Measurements from ENCODE around the gene FAM83E. TPM values are rescaled to one million over a fixed set of nuclear protein-coding genes. Genes with fewer than 3 reads are reported as not detected.

FAM83E gene
- total RNA-seq, 1 donor from 2014 or later: not detected

DNA sequence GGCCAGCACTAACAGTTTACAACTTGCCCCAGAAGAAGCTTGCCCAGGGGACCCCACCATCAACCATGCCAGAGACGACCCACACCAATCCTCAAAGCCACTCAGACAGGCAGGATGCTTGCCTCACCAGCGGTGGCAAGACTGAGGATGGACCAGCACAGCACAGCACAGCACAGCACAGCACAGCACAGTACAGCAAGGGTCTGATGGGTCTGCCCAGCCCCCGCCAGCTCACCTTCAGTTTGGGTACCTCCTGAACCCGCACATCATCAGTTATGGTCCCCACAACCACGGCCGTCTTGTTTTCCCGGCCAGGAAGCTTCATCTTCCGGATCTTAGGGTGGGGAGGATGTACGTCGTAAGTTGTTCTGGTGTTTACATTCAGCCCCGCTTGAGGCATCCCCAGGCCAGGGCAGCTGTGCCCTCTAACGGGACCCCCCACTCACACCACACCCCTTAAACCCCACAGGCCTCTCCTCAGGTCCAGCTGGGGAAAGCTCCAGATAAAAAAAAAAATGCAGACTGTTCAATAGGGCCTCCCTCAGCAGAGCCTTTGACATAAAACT lies 1.7 kb upstream of the FAM83E start:
- intact Hi-C loops (cut with DNase I): no loop called here
- no peak for DNase-seq (ENCODE audit: low spot score)

GRCh38 chr19:48616041-48616436 lies 1.2 kb upstream of the FAM83E start:
- intact Hi-C loops (cut with DNase I): no loop called here

GRCh38 chr19:48615231-48616040 lies 560 bp upstream of the FAM83E start:
- intact Hi-C loops (cut with DNase I): no loop called here
- DNase-seq (ENCODE audit: low spot score): no peak

More at GRCh38 chr19:48616041-48616436, 1.2 kb upstream of the FAM83E start:
- DNase-seq (ENCODE audit: low spot score): no peak

DNA sequence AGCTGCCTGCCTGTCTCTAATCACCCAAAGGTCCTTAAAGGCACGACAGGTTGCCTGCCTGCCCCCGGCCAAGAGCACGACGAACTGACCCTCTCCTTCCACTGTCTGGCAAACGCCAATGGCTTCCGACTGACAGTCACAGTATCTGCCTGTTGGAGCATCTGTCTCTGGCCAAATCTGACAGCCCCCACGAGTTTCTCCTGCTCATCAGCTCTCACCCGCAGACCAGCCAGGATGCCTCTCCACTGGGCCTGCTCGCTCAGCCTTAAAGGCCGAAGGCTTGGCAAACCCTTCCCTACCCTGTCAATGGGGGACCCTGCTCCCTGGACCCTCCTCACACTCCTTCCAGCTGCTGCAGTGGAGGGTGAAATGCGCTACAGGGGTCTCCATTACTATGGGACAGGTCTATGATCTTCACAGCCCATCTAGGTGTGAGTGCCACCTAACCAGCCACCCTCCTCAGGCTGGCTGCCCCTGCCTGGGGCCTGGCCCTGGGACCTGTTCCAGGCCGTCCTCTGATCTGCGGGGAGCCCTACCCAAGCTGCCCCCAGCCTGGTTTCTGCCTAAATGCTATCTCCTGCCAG lies 932 bp downstream of the FAM83E start:
- intact Hi-C loops (cut with DNase I): no loop called here
- DNase-seq (ENCODE audit: low spot score): no peak

- no peak for DNase-seq (ENCODE audit: low spot score)
- intact Hi-C loops (cut with DNase I): no loop called here
These were observed 1.6 kb downstream of the FAM83E start for GRCh38 chr19:48613024-48613851.

- intact Hi-C loops (cut with DNase I): no loop called here
- DNase-seq (ENCODE audit: low spot score): no peak
These were observed 3.0 kb downstream of the FAM83E start for GRCh38 chr19:48611872-48612271.

DNA sequence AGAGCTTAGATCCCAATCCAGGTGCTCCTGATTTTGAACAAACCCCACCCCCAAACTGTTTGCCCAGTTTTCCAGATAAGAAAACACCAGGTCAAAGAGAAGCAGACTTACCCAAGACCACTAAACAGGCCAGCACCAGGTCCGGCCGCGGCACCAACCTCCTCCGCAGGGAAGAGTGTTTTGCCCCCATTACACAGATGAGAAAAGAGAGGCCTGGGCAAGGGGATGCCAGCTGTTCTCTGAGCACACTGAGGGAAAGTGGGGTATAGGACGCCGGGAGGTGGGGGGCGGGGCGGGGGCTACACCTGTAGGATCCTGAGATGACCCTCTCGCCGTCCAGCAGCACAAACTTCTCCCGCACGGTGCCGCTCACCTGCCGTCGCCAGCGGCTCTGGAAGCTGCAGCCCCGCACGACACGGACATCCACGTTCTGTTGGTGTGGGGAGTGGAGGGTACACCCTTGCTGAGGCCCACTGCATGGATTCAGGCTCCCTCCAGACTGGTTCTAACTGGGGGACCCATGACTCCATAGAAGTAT lies 5.2 kb downstream of the FAM83E start:
- DNase-seq (ENCODE audit: low spot score): no peak
- intact Hi-C loops (cut with DNase I): no loop called here

GRCh38 chr19:48608798-48609263 lies 6.0 kb downstream of the FAM83E start:
- intact Hi-C loops (cut with DNase I): no loop called here
- no peak for DNase-seq (ENCODE audit: low spot score)

GRCh38 chr19:48607359-48607755 lies 7.5 kb downstream of the FAM83E start:
- DNase-seq (ENCODE audit: low spot score): no peak
- intact Hi-C loops (cut with DNase I): no loop called here

DNA sequence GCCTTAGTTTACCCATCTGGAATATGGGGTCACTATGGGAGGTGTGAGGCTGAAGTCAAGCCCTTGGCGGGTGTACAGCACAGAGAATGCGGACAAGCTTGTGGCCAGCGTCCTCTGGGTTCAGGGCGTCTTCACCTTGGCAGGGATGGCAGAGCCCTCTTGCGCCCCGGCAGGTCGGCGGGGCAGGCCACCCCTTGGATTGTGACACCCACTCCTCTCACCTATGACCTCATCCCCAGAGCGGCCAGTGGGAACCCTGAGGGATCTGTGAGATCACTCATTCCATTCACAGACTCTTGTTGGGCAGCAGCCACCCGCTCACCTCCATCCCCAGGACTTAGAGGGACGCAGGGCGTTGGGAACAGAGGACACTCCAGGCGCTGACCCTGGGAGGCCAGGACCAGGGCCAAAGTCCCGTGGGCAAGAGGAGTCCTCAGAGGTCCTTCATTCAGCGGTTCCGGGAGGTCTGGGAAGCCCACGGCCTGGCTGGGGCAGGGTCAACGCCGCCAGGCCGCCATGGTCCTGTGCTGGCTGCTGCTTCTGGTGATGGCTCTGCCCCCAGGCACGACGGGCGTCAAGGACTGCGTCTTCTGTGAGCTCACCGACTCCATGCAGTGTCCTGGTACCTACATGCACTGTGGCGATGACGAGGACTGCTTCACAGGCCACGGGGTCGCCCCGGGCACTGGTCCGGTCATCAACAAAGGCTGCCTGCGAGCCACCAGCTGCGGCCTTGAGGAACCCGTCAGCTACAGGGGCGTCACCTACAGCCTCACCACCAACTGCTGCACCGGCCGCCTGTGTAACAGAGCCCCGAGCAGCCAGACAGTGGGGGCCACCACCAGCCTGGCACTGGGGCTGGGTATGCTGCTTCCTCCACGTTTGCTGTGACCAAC lies 8.2 kb downstream of the FAM83E start, which contains the start of gene SPACA4:
SPACA4 (plus strand) TSS at position 280 of the 896 bp plus-strand sequence; CDS start at position 517, 237 bp downstream.
- intact Hi-C loops (cut with DNase I): no loop called here
- no peak for DNase-seq (ENCODE audit: low spot score)

- intact Hi-C loops (cut with DNase I): no loop called here
- no peak for DNase-seq (ENCODE audit: low spot score)
These were observed 11.0 kb downstream of the FAM83E start for GRCh38 chr19:48603850-48604249.

DNA sequence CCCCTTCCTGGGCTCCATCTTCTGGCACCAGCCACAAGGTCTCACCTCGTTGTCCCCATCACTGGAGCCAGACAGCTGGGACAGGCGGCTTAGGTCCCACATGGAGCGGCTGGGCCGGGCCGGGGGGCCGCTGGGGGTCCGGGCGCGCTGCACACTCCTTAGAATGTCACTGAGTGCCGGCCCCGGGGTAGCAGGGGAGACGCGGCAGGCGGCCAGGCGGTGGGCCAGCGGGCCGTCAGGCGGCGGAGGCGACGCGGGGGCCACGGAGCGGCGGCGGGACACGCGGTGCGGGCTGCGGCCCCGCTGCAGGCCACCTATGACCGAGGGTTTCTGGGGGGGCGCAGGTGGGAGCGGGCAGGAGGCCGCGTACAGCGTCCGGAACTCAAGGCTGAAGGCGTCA lies 11.4 kb downstream of the FAM83E start:
- intact Hi-C loops (cut with DNase I): no loop called here
- DNase-seq (ENCODE audit: low spot score): no peak

DNA sequence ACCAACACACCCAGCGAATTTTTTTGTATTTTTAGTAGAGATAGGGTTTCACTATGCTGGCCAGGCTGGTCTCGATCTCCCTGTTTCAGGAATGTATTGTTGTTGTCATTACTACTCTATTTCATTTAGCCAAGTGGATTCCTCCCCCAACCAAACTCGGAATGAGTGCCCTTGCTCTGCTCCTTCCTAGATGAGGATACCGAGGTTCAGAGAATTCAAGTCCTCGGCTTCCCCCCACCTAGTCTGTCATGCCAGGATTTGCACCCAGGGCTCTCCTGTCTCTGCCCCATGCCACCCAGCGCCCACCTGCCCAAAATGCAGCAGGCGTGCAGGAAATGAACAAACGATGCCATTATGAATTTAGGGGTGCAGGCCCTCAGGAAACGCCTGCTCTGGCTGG lies 11.9 kb downstream of the FAM83E start:
- intact Hi-C loops (cut with DNase I): no loop called here
- no peak for DNase-seq (ENCODE audit: low spot score)

DNA sequence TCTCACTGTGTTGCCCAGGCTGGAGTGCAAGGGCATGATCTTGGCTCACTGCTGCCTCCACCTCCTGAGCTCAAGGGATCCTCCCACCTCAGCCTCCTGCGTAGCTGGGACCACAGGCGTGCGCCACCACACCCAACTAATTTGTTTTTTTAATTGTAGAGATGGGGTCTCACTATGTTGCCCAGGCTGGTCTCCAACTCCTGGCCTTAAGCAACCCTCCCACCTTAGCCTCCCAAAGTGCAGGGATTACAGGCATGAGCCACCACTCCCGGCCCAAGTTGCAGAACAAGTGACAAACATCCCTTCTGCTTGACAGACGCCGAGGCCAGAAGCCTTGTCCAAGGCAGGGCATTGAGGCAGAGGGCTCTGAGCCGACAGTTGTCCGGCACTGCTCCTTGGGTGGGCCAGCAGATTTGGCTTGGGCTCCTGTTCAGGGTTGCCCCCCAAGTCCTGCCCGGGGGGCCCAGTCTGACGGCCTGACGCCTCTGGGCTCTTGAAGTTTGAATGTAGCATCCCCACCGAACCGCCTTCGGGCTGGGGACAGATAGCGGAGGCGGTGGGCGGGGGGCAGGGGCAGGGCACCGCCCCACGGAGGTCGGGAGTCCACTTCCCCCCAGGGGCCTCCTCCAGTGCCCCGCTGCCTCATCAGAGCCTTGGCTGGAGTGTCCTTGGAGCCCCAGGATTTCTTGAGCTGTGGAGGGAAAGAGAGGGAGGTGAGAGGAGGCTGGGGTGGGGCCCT lies 14.0 kb downstream of the FAM83E start:
- intact Hi-C loops (cut with DNase I): no loop called here
- no peak for DNase-seq (ENCODE audit: low spot score)

DNA sequence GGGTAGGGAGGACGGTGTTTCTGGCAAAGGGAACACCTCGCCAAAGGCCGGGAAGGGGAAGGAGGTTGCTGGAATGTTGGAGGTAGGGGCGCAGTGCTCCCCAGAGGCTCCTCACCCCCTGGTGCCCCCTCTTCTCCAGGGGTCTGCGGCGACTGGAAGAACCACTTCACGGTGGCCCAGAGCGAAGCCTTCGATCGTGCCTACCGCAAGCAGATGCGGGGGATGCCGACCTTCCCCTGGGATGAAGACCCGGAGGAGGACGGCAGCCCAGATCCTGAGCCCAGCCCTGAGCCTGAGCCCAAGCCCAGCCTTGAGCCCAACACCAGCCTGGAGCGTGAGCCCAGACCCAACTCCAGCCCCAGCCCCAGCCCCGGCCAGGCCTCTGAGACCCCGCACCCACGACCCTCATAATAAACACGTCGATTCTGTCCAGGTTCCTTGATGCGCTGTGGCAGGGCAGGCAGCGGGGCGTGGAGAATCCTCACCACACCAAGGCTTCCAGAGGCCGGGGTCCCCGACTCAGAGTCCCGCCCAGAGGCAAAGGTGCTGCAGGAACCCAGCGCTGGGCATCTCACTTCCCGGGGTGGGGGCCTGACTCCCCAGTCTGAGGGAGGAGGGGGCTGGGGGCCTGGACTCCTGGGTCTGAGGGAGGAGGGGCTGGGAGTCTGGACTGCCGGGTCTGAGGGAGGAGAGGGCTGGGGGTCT lies 15.7 kb downstream of the FAM83E start:
- intact Hi-C loops (cut with DNase I): no loop called here
- no peak for DNase-seq (ENCODE audit: low spot score)

DNA sequence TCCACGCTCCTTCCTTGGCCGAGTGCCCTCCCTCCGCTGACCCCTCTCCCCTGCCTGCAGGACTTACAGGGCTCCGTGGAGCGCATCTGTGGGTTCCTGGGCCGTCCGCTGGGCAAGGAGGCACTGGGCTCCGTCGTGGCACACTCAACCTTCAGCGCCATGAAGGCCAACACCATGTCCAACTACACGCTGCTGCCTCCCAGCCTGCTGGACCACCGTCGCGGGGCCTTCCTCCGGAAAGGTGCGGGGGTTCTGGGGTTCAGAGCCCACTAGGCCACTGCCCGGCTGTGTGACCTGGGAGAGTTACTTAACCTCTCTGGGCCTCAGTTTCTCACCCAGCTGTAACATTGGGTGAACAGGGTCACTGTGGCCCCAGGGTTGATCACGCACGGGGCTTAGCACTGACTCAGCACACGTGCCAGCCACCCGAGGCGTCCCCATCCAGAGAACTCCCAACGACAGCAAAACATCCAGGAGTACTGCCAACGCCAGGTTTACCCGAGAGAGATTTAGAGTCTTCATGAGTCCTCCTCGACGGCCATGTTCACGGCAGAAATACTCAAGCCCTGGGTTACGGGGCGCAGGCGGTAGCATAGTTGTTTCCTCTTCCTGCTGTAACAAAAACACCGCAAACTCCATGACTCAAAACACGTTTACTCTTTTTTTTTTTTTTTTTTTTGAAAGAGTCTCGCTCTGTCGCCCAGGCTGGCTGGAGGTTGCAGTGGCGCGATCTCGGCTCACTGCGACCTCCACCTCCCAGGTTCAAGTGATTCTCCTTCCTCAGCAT lies 18.0 kb downstream of the FAM83E start:
- no peak for DNase-seq (ENCODE audit: low spot score)
- intact Hi-C loops (cut with DNase I): no loop called here

GRCh38 chr19:48596237-48596636 lies 18.6 kb downstream of the FAM83E start:
- no peak for DNase-seq (ENCODE audit: low spot score)
- intact Hi-C loops (cut with DNase I): no loop called here

Measured in cardiac septum (tissue), 1 donor.